IMR-90 (cell line): ENCODE measurements around the gene TTLL11. TPM values are rescaled to one million over a fixed set of nuclear protein-coding genes. Genes with fewer than 3 reads are reported as not detected.

Experiments used
- ATAC-seq: fragments of 200-7000 bp; cut with Tn5 transposase; 2 replicates; pipeline ENCODE4 v1.9.1; 2020; ENCODE audit warnings: low read depth, mild to moderate bottlenecking, moderate library complexity
- BruUV-seq: library from RNA; stranded (reverse); fragments of 400-500 nt; replicated peaks from 2 replicates; lab custom pipeline; 2021; lab: Mats Ljungman, UMichigan
- CTCF ChIA-PET: fragments of 300-600 bp; formaldehyde crosslinking; extraction: SDS; loops from one replicate; lab custom pipeline; 2021; ENCODE audit warnings: antibody characterized with exemption; lab: Yijun Ruan, JAX
- POLR2A ChIA-PET: fragments of 300-600 bp; sonication (Branson Sonifier 250); formaldehyde crosslinking; loops from one replicate; lab custom pipeline; 2022; ENCODE audit warnings: antibody characterized with exemption; ENCODE audit not compliant: unreplicated experiment; lab: Charles Lee
- DNase-seq: peaks from one replicate; pipeline ENCODE4 v3.0.0; 2013
- H2AFZ ChIP-seq: replicated peaks from 2 replicates; pipeline ENCODE3; 2013; ENCODE audit warnings: low read length, mild to moderate bottlenecking; ENCODE audit not compliant: poor library complexity
- H2AK5ac ChIP-seq: 2 replicates; pipeline ENCODE4 v1.6.1; 2013; ENCODE audit warnings: low read depth, low read length, inconsistent platforms
- H2AK9ac ChIP-seq: replicated peaks from 2 replicates; pipeline ENCODE3; 2013; ENCODE audit warnings: mild to moderate bottlenecking, low read depth, low read length, moderate library complexity; ENCODE audit not compliant: poor library complexity
- H2BK120ac ChIP-seq: 2 replicates; pipeline ENCODE4 v1.6.1; 2013; ENCODE audit warnings: low read depth, low read length, inconsistent platforms
- H2BK15ac ChIP-seq: 3 replicates; pipeline ENCODE4 v1.6.1; 2013; ENCODE audit warnings: low read depth, low read length, inconsistent platforms
- H2BK20ac ChIP-seq: 2 replicates; pipeline ENCODE4 v1.6.1; 2013; ENCODE audit warnings: low read depth, mild to moderate bottlenecking, inconsistent platforms, low read length, moderate library complexity
- H2BK5ac ChIP-seq: 2 replicates; pipeline ENCODE4 v1.6.1; 2013; ENCODE audit warnings: mild to moderate bottlenecking, low read depth, low read length, inconsistent platforms; ENCODE audit not compliant: poor library complexity, severe bottlenecking
- H3K14ac ChIP-seq: replicated peaks from 2 replicates; pipeline ENCODE4 v1.6.1; 2013; ENCODE audit warnings: low read depth, low read length, inconsistent platforms
- H3K18ac ChIP-seq: 2 replicates; pipeline ENCODE4 v1.6.1; 2013; ENCODE audit warnings: low read depth, low read length, control low read depth
- H3K23ac ChIP-seq: 2 replicates; pipeline ENCODE4 v1.6.1; 2013; ENCODE audit warnings: low read depth, low read length, inconsistent platforms
- H3K27ac ChIP-seq: 2 replicates; pipeline ENCODE4 v1.5.1; 2013; ENCODE audit warnings: mild to moderate bottlenecking, control low read depth, low read length; ENCODE audit not compliant: insufficient read depth
- H3K27me3 ChIP-seq: 2 replicates; pipeline ENCODE4 v1.6.1; 2013; ENCODE audit warnings: low read length; ENCODE audit not compliant: control insufficient read depth, insufficient read depth
- H3K36me3 ChIP-seq: 2 replicates; pipeline ENCODE4 v1.6.1; 2013; ENCODE audit warnings: low read length, mixed read lengths; ENCODE audit not compliant: control insufficient read depth, insufficient read depth
- H3K4ac ChIP-seq: 2 replicates; pipeline ENCODE4 v1.6.1; 2013; ENCODE audit warnings: low read depth, low read length, inconsistent platforms
- H3K4me1 ChIP-seq: 2 replicates; pipeline ENCODE4 v1.6.1; 2013; ENCODE audit warnings: low read length, mixed read lengths; ENCODE audit not compliant: control insufficient read depth, insufficient read depth
- H3K4me2 ChIP-seq: 2 replicates; pipeline ENCODE4 v1.6.1; 2013; ENCODE audit warnings: low read depth, mild to moderate bottlenecking, control low read depth, low read length, moderate library complexity
- H3K4me3 ChIP-seq: 2 replicates; pipeline ENCODE4 v1.5.1; 2013; ENCODE audit warnings: low read depth, mild to moderate bottlenecking, control low read depth, low read length, moderate library complexity; ENCODE audit not compliant: insufficient read depth
- H3K56ac ChIP-seq: 2 replicates; pipeline ENCODE4 v1.6.1; 2013; ENCODE audit warnings: low read length, inconsistent platforms; ENCODE audit not compliant: insufficient read depth; ENCODE audit errors: extremely low read depth
- H3K79me1 ChIP-seq, 2 experiments: 2 replicates each; pipeline ENCODE4 v1.6.1; 2013; ENCODE audit warnings: low read length in 2 of 2, inconsistent platforms in 1 of 2, low read depth in 1 of 2
- H3K9ac ChIP-seq: 2 replicates; pipeline ENCODE4 v1.6.1; 2013; ENCODE audit warnings: low read depth, low read length, control low read depth
- H3K9me1 ChIP-seq: 2 replicates; pipeline ENCODE4 v1.6.1; 2013; ENCODE audit warnings: low read length, inconsistent platforms; ENCODE audit not compliant: insufficient read depth
- H3K9me3 ChIP-seq: 2 replicates; pipeline ENCODE4 v1.6.1; 2013; ENCODE audit warnings: low read length; ENCODE audit not compliant: control insufficient read depth, insufficient read depth
- H4K20me1 ChIP-seq: 2 replicates; pipeline ENCODE4 v1.6.1; 2013; ENCODE audit warnings: low read length, inconsistent platforms; ENCODE audit not compliant: insufficient read depth
- H4K5ac ChIP-seq: 2 replicates; pipeline ENCODE4 v1.6.1; 2013; ENCODE audit warnings: mild to moderate bottlenecking, low read depth, low read length, control low read depth
- H4K8ac ChIP-seq, 2 experiments: 2 replicates each; pipeline ENCODE4 v1.6.1; 2013; ENCODE audit warnings: low read depth in 2 of 2, low read length in 2 of 2, control low read depth in 1 of 2, inconsistent platforms in 1 of 2
- H4K91ac ChIP-seq: 2 replicates; pipeline ENCODE4 v1.6.1; 2013; ENCODE audit warnings: low read depth, low read length, inconsistent platforms; ENCODE audit not compliant: insufficient read depth
- BHLHE40 ChIP-seq: fragments of 150-350 bp; IDR thresholded peaks from 2 replicates; pipeline ENCODE4 v1.6.1; 2016; ENCODE audit warnings: mild to moderate bottlenecking, low read depth, low read length
- CEBPB ChIP-seq: IDR thresholded peaks from 2 replicates; pipeline ENCODE4 v1.6.1; 2012; ENCODE audit warnings: low read depth, low read length, improper control_type of control experiment
- CHD1 ChIP-seq: IDR thresholded peaks from 2 replicates; pipeline ENCODE4 v1.6.1; 2012; ENCODE audit warnings: low read depth, low read length, improper control_type of control experiment
- MAFK ChIP-seq: IDR thresholded peaks from 2 replicates; pipeline ENCODE4 v1.6.1; 2012; ENCODE audit warnings: low read depth, low read length, improper control_type of control experiment
- MAZ ChIP-seq: IDR thresholded peaks from 2 replicates; pipeline ENCODE4 v1.6.1; 2012; ENCODE audit warnings: low read depth, mild to moderate bottlenecking, low read length, improper control_type of control experiment, moderate library complexity, borderline replicate concordance
- SMC3 ChIP-seq: fragments of 150-350 bp; IDR thresholded peaks from 2 replicates; pipeline ENCODE4 v1.6.1; 2016; ENCODE audit warnings: low read depth, mild to moderate bottlenecking, antibody characterized with exemption, low read length, moderate library complexity
- USF2 ChIP-seq: fragments of 150-350 bp; IDR thresholded peaks from 2 replicates; pipeline ENCODE4 v1.6.1; 2017; ENCODE audit warnings: mild to moderate bottlenecking, antibody characterized with exemption, low read length, low read depth
- WGBS, 2 experiments: methylation state at CpG; one replicate each; pipeline versions ENCODE4 v1.1.5 to v1.1.7; 2013; ENCODE audit warnings: missing lambda C conversion rate in 2 of 2; ENCODE audit not compliant: insufficient read length in 1 of 2; ENCODE audit errors: extremely low coverage in 2 of 2; 5-methylcytosine and 5-hydroxymethylcytosine counted together
- dilution Hi-C: fragments of 300-500 bp; cut with HindIII; formaldehyde crosslinking; loops from one replicate; pipeline ENCODE4 v1.14.3; 2018; ENCODE audit warnings: low sequenced_read_pairs; ENCODE audit not compliant: unreplicated experiment
- in situ Hi-C: fragments of 300-500 bp; cut with MboI; formaldehyde crosslinking; loops from 3 replicates; pipeline ENCODE4 v1.14.3; 2019; ENCODE audit warnings: low sequenced_read_pairs, inconsistent platforms, mixed read lengths
- intact Hi-C: fragments of 100-400 bp; cut with micrococcal nuclease; formaldehyde crosslinking; loops from 2 replicates; pipeline ENCODE4 v1.10.0; 2022
- polyA plus RNA-seq, 3 experiments: library from polyadenylated mRNA; depleted of rRNA; stranded (reverse); fragments of >200 nt; gene quantifications; 2 replicates each; pipeline ENCODE4 v1.2.3, GENCODE V29; 2012; ENCODE audit warnings: low replicate concordance in 1 of 3
- total RNA-seq: library from RNA; depleted of rRNA; stranded (reverse); fragments of >200 nt; gene quantifications from 2 replicates; pipeline ENCODE4 v1.2.3, GENCODE V29; 2012

The TTLL11 gene
- total and polyA plus RNA-seq, 2 of the 4 experiments (the other 2 are of a cell fraction): 2.0 to 4.6 TPM

GRCh38 chr9:121778252-121779225 is 314.6 kb downstream of the TTLL11 start:
- Histone ChIP-seq H3K9me1 (no peaks in the 10 kb centered on the region), H2AK9ac (no peak overlapping the region), H2BK5ac (no peak overlapping the region), H4K8ac (no peak overlapping the region), H3K23ac (no peak overlapping the region), H2BK20ac (no peak overlapping the region), H3K14ac (no peak overlapping the region), H3K4ac (no peak overlapping the region), H3K36me3 (peaks cover 69% of the 10 kb centered on the region), H4K20me1 (no peaks in the 10 kb centered on the region; the same call in 1 of the 2 replicates), H3K9me3 (0 out of 2 replicates have a peak, but pooled peaks cover 3% of the 10 kb centered on the region), H3K79me1 (peaks cover 0 to 7% of the 10 kb centered on the region in 2 experiments; a peak in 1 of 4 replicates), H3K4me1 (no peaks in the 10 kb centered on the region), H2BK15ac (no peak overlapping the region), H2BK120ac (no peak overlapping the region), H2AFZ (no peak overlapping the region), H3K18ac (no peak overlapping the region), H3K9ac (no peak overlapping the region), H3K4me2 (no peak overlapping the region), H2AK5ac (no peak overlapping the region), H3K27ac (no peak overlapping the region), H3K27me3 (no peaks in the 10 kb centered on the region), H3K4me3 (no peak overlapping the region), H3K56ac (no peak overlapping the region), H4K5ac (no peak overlapping the region), H4K91ac (no peak overlapping the region)
- no TSS peak for BruUV-seq
- intact Hi-C loops (no loop called here), in situ Hi-C loops (no loop called here), dilution Hi-C loops (no loop called here)
- WGBS, 2 experiments: no CpG with 5 or more reads among the region's 4 CpGs
- ATAC-seq (peak; percentile 21; the same call in 1 of the 2 replicates), DNase-seq (peak; percentile 60)
- POLR2A ChIA-PET: no interaction called here
- no peak for TF ChIP-seq SMC3
- TF ChIP-seq MAFK: no peak
- peak; percentile 95 for TF ChIP-seq BHLHE40
- no peak for TF ChIP-seq CEBPB
- no peak for TF ChIP-seq MAZ
- TF ChIP-seq CHD1: no peak
- TF ChIP-seq USF2: no peak
- CTCF ChIA-PET: no interaction called here
